HepG2 (cell line): ENCODE results near the gene PCGF6. TPM values are rescaled to one million over a fixed set of nuclear protein-coding genes. Genes with fewer than 3 reads are reported as not detected.

Source experiments
- ADNP ChIP-seq: sonication (generic); formaldehyde crosslinking; IDR thresholded peaks from 2 replicates; pipeline ENCODE4 v1.4.0; 2020; ENCODE audit warnings: missing genetic modification reagents
- CBFB ChIP-seq: sonication (generic); formaldehyde crosslinking; IDR thresholded peaks from 2 replicates; pipeline ENCODE4 v1.4.0; 2020; ENCODE audit warnings: missing genetic modification reagents
- KDM6A ChIP-seq: IDR thresholded peaks from 2 replicates; pipeline ENCODE4 v1.6.1; 2016; ENCODE audit warnings: low read depth
- NAIF1 ChIP-seq: sonication (generic); formaldehyde crosslinking; IDR thresholded peaks from 2 replicates; pipeline ENCODE4 v1.5.0; 2020; ENCODE audit warnings: mild to moderate bottlenecking, missing genetic modification reagents, borderline replicate concordance
- SAFB2 ChIP-seq: sonication (generic); formaldehyde crosslinking; IDR thresholded peaks from 2 replicates; pipeline ENCODE4 v1.5.1; 2020; ENCODE audit warnings: missing genetic modification reagents, low read depth, mild to moderate bottlenecking, borderline replicate concordance
- SIX1 ChIP-seq: sonication (generic); formaldehyde crosslinking; IDR thresholded peaks from 2 replicates; pipeline ENCODE4 v1.4.0; 2020; ENCODE audit warnings: missing genetic modification reagents, borderline replicate concordance
- SP4 ChIP-seq: sonication (generic); formaldehyde crosslinking; IDR thresholded peaks from 2 replicates; pipeline ENCODE4 v1.8.1; 2023; ENCODE audit warnings: mild to moderate bottlenecking, missing genetic modification reagents
- TGIF2 ChIP-seq: IDR thresholded peaks from 2 replicates; pipeline ENCODE4 v1.6.1; 2016; ENCODE audit warnings: control low read depth, missing compliant biosample characterization
- TMF1 ChIP-seq: sonication (generic); formaldehyde crosslinking; IDR thresholded peaks from 2 replicates; pipeline ENCODE4 v1.8.1; 2022; ENCODE audit warnings: low read depth, missing genetic modification reagents
- ZBTB20 ChIP-seq: sonication (generic); formaldehyde crosslinking; IDR thresholded peaks from 2 replicates; pipeline ENCODE4 v1.8.1; 2023; ENCODE audit warnings: missing genetic modification reagents, low read depth, mild to moderate bottlenecking, borderline replicate concordance
- ZNF354B ChIP-seq: sonication (generic); formaldehyde crosslinking; IDR thresholded peaks from 2 replicates; pipeline ENCODE4 v1.8.0; 2022; ENCODE audit warnings: mild to moderate bottlenecking, missing genetic modification reagents
- ZNF816 ChIP-seq: sonication (generic); formaldehyde crosslinking; IDR thresholded peaks from 2 replicates; pipeline ENCODE4 v1.8.0; 2022; ENCODE audit warnings: missing genetic modification reagents, mild to moderate bottlenecking, borderline replicate concordance
- ZNF839 ChIP-seq: sonication (generic); formaldehyde crosslinking; IDR thresholded peaks from 2 replicates; pipeline ENCODE4 v1.4.0; 2020; ENCODE audit warnings: missing genetic modification reagents, mild to moderate bottlenecking, borderline replicate concordance
- ZNF850 ChIP-seq: sonication (generic); formaldehyde crosslinking; conservative IDR thresholded peaks from 2 replicates; pipeline ENCODE4 v1.9.0; 2021; ENCODE audit warnings: mild to moderate bottlenecking, missing genetic modification reagents
- polyA plus RNA-seq, 8 experiments: library from polyadenylated mRNA; depleted of rRNA in 3 of 8; stranded (reverse) in 7 of 8; unstranded in 1 of 8; fragments of >200 nt; fragmentation: Illumina TruSeq in 4 of 8; extraction: Trizol in 4 of 8; gene quantifications; 2 replicates each; pipeline versions ENCODE4 v1.2.1 to v1.2.3, GENCODE V29; 2011 to 2016; ENCODE audit warnings: low read depth in 4 of 8, missing spikeins in 1 of 8, mixed read lengths in 1 of 8; ENCODE audit not compliant: insufficient read depth in 1 of 8
- total RNA-seq, 5 experiments: library from RNA; depleted of rRNA; stranded (reverse); fragments of >200 nt; fragmentation: Illumina TruSeq; extraction: Trizol; gene quantifications; 2 replicates each; pipeline ENCODE4 v1.2.3, GENCODE V29; 2016; ENCODE audit warnings: low read depth in 1 of 5
- TF ChIP-seq, protein P1 (sequence below), 2 experiments: IDR thresholded peaks; 2 replicates each; pipeline ENCODE4 v1.6.1; 2011 to 2012; ENCODE audit warnings: low read length in 2 of 2, borderline replicate concordance in 1 of 2, low read depth in 1 of 2, mild to moderate bottlenecking in 1 of 2, moderate library complexity in 1 of 2
- TF ChIP-seq, protein P2 (sequence below): sonication (generic); formaldehyde crosslinking; IDR thresholded peaks from 2 replicates; pipeline ENCODE4 v1.4.0; 2020; ENCODE audit warnings: mild to moderate bottlenecking, missing genetic modification reagents
- TF ChIP-seq, protein P3 (sequence below): sonication (generic); formaldehyde crosslinking; IDR thresholded peaks from 2 replicates; pipeline ENCODE4 v1.4.0; 2020; ENCODE audit warnings: missing genetic modification reagents

PCGF6 gene
- total and polyA plus RNA-seq, 2 of the 13 experiments (the other 11 are each of a cell fraction or from before 2014, with no cell fraction given), result 5.2 to 19.4 TPM

DNA sequence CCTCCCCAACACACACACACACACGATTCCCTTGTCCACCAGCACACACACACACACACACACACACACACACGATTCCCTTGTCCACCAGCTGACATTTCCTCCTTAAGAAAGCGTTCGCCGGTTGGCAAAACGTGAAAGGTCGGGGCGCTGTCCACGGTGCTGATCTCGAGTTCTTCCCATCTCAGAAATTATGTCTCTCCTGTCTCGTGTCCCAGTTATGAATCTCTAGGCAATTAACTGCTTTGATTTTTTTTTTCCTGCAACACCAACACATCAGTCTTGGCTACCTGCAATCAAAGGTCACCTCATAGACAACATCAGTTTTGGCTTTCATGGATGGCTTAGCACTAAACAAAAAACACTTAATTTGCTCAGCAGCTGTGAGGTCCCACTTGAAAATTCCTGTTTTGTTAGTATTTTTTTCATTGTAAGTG lies 72.1 kb downstream of the PCGF6 start (continued):
- TF ChIP-seq NAIF1 (no peak), TGIF2 (CRISPR knock-in tag) (peak; percentile 57; the same call in 1 of the 2 replicates), KDM6A (CRISPR knock-in tag) (no peak), ZNF839 (CRISPR knock-in tag) (no peak), ADNP (CRISPR knock-in tag) (no peak), CBFB (CRISPR knock-in tag) (no peak), ZNF354B (no peak), ZNF816 (CRISPR knock-in tag) (no peak), ZBTB20 (no peak), SIX1 (CRISPR knock-in tag) (no peak), SAFB2 (CRISPR knock-in tag) (no peak), TMF1 (CRISPR knock-in tag) (no peak), ZNF850 (CRISPR knock-in tag) (no peak), SP4 (CRISPR knock-in tag) (no peak)
- TF ChIP-seq, protein P1, sequence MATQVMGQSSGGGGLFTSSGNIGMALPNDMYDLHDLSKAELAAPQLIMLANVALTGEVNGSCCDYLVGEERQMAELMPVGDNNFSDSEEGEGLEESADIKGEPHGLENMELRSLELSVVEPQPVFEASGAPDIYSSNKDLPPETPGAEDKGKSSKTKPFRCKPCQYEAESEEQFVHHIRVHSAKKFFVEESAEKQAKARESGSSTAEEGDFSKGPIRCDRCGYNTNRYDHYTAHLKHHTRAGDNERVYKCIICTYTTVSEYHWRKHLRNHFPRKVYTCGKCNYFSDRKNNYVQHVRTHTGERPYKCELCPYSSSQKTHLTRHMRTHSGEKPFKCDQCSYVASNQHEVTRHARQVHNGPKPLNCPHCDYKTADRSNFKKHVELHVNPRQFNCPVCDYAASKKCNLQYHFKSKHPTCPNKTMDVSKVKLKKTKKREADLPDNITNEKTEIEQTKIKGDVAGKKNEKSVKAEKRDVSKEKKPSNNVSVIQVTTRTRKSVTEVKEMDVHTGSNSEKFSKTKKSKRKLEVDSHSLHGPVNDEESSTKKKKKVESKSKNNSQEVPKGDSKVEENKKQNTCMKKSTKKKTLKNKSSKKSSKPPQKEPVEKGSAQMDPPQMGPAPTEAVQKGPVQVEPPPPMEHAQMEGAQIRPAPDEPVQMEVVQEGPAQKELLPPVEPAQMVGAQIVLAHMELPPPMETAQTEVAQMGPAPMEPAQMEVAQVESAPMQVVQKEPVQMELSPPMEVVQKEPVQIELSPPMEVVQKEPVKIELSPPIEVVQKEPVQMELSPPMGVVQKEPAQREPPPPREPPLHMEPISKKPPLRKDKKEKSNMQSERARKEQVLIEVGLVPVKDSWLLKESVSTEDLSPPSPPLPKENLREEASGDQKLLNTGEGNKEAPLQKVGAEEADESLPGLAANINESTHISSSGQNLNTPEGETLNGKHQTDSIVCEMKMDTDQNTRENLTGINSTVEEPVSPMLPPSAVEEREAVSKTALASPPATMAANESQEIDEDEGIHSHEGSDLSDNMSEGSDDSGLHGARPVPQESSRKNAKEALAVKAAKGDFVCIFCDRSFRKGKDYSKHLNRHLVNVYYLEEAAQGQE (IDR thresholded peaks at IDR 0.05; ENCODE audit: borderline replicate concordance in 1 of 2, low read depth in 1 of 2, low read length in 2 of 2), result peak; percentile 96 to 97
- TF ChIP-seq, protein P2, sequence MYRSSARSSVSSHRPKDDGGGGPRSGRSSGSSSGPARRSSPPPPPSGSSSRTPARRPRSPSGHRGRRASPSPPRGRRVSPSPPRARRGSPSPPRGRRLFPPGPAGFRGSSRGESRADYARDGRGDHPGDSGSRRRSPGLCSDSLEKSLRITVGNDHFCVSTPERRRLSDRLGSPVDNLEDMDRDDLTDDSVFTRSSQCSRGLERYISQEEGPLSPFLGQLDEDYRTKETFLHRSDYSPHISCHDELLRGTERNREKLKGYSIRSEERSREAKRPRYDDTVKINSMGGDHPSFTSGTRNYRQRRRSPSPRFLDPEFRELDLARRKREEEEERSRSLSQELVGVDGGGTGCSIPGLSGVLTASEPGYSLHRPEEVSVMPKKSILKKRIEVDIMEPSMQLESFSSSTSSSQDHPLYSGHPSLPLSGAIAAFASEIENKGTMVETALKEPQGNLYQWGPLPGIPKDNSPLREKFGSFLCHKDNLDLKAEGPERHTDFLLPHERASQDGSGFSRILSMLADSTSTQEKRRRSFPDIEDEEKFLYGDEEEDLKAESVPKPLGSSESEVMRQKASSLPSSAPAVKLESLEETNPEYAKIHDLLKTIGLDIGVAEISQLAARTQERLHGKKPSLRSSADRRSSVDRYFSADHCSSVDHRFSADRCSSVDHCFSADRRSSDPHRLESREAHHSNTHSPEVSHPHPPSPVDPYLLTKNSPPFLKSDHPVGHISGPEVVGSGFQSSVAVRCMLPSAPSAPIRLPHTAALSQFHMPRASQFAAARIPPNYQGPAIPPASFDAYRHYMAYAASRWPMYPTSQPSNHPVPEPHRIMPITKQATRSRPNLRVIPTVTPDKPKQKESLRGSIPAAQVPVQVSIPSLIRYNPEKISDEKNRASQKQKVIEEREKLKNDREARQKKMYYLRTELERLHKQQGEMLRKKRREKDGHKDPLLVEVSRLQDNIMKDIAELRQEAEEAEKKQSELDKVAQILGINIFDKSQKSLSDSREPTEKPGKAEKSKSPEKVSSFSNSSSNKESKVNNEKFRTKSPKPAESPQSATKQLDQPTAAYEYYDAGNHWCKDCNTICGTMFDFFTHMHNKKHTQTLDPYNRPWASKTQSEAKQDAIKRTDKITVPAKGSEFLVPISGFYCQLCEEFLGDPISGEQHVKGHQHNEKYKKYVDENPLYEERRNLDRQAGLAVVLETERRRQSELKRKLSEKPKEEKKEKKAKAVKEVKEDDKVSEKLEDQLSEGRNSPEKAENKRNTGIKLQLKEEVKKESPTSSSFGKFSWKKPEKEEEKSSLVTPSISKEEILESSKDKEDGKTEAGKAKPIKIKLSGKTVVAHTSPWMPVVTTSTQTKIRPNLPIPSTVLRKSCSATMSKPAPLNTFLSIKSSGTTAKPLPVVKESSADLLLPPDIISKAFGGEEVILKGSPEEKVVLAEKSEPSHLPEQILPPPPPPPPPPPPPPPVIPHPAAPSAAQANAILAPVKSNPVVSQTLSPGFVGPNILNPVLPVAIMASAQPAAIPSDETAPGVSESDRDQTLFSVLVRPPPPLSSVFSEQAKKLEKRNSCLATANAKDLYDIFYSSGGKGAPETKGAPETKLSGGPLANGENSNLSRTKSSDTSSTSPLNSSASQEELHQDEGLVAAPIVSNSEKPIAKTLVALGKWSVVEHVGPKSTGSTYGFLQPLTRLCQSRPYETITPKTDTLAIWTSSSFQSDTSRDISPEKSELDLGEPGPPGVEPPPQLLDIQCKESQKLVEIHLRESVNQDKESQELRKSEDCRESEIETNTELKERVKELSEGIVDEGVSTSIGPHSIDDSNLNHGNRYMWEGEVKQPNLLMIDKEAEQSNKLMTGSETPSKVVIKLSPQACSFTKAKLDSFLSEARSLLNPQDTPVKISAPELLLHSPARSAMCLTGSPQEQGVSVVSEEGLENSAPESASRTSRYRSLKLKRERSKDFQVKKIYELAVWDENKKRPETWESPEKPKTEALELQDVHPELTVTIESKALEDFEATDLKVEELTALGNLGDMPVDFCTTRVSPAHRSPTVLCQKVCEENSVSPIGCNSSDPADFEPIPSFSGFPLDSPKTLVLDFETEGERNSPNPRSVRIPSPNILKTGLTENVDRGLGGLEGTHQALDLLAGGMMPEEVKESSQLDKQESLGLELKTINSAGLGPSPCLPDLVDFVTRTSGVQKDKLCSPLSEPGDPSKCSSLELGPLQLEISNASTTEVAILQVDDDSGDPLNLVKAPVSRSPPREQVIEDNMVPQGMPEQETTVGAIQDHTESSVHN (CRISPR knock-in tag), result no peak
- TF ChIP-seq, protein P3, sequence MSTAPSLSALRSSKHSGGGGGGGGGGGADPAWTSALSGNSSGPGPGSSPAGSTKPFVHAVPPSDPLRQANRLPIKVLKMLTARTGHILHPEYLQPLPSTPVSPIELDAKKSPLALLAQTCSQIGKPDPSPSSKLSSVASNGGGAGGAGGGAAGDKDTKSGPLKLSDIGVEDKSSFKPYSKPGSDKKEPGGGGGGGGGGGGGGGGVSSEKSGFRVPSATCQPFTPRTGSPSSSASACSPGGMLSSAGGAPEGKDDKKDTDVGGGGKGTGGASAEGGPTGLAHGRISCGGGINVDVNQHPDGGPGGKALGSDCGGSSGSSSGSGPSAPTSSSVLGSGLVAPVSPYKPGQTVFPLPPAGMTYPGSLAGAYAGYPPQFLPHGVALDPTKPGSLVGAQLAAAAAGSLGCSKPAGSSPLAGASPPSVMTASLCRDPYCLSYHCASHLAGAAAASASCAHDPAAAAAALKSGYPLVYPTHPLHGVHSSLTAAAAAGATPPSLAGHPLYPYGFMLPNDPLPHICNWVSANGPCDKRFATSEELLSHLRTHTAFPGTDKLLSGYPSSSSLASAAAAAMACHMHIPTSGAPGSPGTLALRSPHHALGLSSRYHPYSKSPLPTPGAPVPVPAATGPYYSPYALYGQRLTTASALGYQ (CRISPR knock-in tag), result no peak
